Activated CD4-positive, alpha-beta memory T cell treated with anti-CD3 and anti-CD28 coated beads for 36 hours (primary cell): Measurements from ENCODE around the gene CDHR1. TPM values are rescaled to one million over a fixed set of nuclear protein-coding genes. Genes with fewer than 3 reads are reported as not detected.
A peak's percentile ranks its signal among the peaks of the same experiment; 100 is the strongest.

Experiments used
- CTCF ChIA-PET: fragments of 350-600 bp; sonication (Branson Sonifier 250); formaldehyde crosslinking; loops from one replicate; lab custom pipeline; 2021; ENCODE audit warnings: antibody characterized with exemption, inconsistent platforms; lab: Charles Lee
- POLR2A ChIA-PET: fragments of 350-600 bp; sonication (Branson Sonifier 250); formaldehyde crosslinking; loops from one replicate; lab custom pipeline; 2021; ENCODE audit warnings: antibody characterized with exemption; lab: Charles Lee
- DNase-seq: peaks from one replicate; pipeline ENCODE4 v3.0.0-alpha.2; 2020
- H3K27ac Mint-ChIP-seq: one replicate; pipeline ENCODE4 v1.8.0; 2021; ENCODE audit warnings: mixed read lengths
- H3K27me3 Mint-ChIP-seq: one replicate; pipeline ENCODE4 v1.8.0; 2021; ENCODE audit warnings: mixed read lengths
- H3K36me3 Mint-ChIP-seq: one replicate; pipeline ENCODE4 v1.8.0; 2021; ENCODE audit warnings: mixed read lengths
- H3K4me1 Mint-ChIP-seq: one replicate; pipeline ENCODE4 v1.8.0; 2021; ENCODE audit warnings: low read depth, mixed read lengths
- H3K4me3 Mint-ChIP-seq: one replicate; pipeline ENCODE4 v1.8.0; 2021; ENCODE audit warnings: mild to moderate bottlenecking, mixed read lengths
- H3K9me3 Mint-ChIP-seq: one replicate; pipeline ENCODE4 v1.8.0; 2021; ENCODE audit warnings: mixed read lengths
- intact Hi-C: fragments of 100-400 bp; cut with micrococcal nuclease; formaldehyde crosslinking; loops from one replicate; pipeline ENCODE4 v1.15.1; 2023
- total RNA-seq, 2 experiments: library from RNA; stranded (reverse); gene quantifications; one replicate each; pipeline ENCODE4 v1.2.3, GENCODE V29; 2021

CDHR1 gene
- total RNA-seq, 2 experiments from 2014 or later: 0.40 to 0.75 TPM

- no peak overlapping the region for H3K27ac Mint-ChIP-seq
- H3K9me3 Mint-ChIP-seq: no peaks in the 10 kb centered on the region
- no peak for DNase-seq
- intact Hi-C loops: loop anchor here (5.0 kb wide), 1 partner anchor 115 kb away; no protein-coding TSS in a partner anchor
- H3K4me1 Mint-ChIP-seq: peaks cover 2% of the 10 kb centered on the region
- CTCF ChIA-PET: interaction anchor here (0.7 to 2.1 kb wide), 21 partner anchors 9 to 292 kb away, joined by 3 to 12 read pairs (median 4); partner anchors contain the start of genes CCSER2 and LRIT1
- H3K4me3 Mint-ChIP-seq: no peak overlapping the region
- H3K36me3 Mint-ChIP-seq: no peaks in the 10 kb centered on the region
- POLR2A ChIA-PET: no interaction called here
- H3K27me3 Mint-ChIP-seq: peaks cover 9% of the 10 kb centered on the region
Observed at GRCh38 chr10:84257343-84258020, 63.1 kb downstream of the CDHR1 start.

- Mint-ChIP-seq H3K4me1 (peaks cover 2% of the 10 kb centered on the region), H3K27me3 (peaks cover 12% of the 10 kb centered on the region), H3K27ac (no peak overlapping the region), H3K36me3 (no peaks in the 10 kb centered on the region), H3K9me3 (no peaks in the 10 kb centered on the region), H3K4me3 (no peak overlapping the region)
- intact Hi-C loops: loop anchor here (5.0 kb wide), 1 partner anchor 116 kb away; no protein-coding TSS in a partner anchor
- no peak for DNase-seq
- ChIA-PET POLR2A (no interaction called here), CTCF (interaction anchor here (1.1 to 1.7 kb wide), 3 partner anchors 34 to 110 kb away, joined by 4 to 11 read pairs (median 4); no protein-coding TSS in a partner anchor)
Observed at GRCh38 chr10:84258034-84258695, 63.8 kb downstream of the CDHR1 start.

- H3K27ac Mint-ChIP-seq: no peak overlapping the region
- H3K4me3 Mint-ChIP-seq: no peak overlapping the region
- H3K36me3 Mint-ChIP-seq: no peaks in the 10 kb centered on the region
- intact Hi-C loops: no loop called here
- H3K9me3 Mint-ChIP-seq: no peaks in the 10 kb centered on the region
- POLR2A ChIA-PET: no interaction called here
- peaks cover 12% of the 10 kb centered on the region for H3K4me1 Mint-ChIP-seq
- DNase-seq: no peak
- CTCF ChIA-PET: interaction anchor here (1.1 to 12.0 kb wide), 2 partner anchors 168 to 275 kb away, joined by 4 to 336 read pairs; no protein-coding TSS in a partner anchor
- H3K27me3 Mint-ChIP-seq: peaks cover 20% of the 10 kb centered on the region
Observed at GRCh38 chr10:84261236-84261915, 67.0 kb downstream of the CDHR1 start.

- H3K4me3 Mint-ChIP-seq: no peak overlapping the region
- ChIA-PET CTCF (interaction anchor here (1.1 to 12.0 kb wide), 3 partner anchors 114 to 274 kb away, joined by 3 to 336 read pairs (median 7); no protein-coding TSS in a partner anchor), POLR2A (no interaction called here)
- no peaks in the 10 kb centered on the region for H3K9me3 Mint-ChIP-seq
- no peak overlapping the region for H3K27ac Mint-ChIP-seq
- intact Hi-C loops: no loop called here
- H3K4me1 Mint-ChIP-seq: peaks cover 15% of the 10 kb centered on the region
- DNase-seq: no peak
- H3K36me3 Mint-ChIP-seq: no peaks in the 10 kb centered on the region
- H3K27me3 Mint-ChIP-seq: peaks cover 17% of the 10 kb centered on the region
Observed at GRCh38 chr10:84262190-84262956, 68.0 kb downstream of the CDHR1 start.

GRCh38 chr10:84263716-84264115 is 69.4 kb downstream of the CDHR1 start:
- peaks cover 17% of the 10 kb centered on the region for H3K27me3 Mint-ChIP-seq

GRCh38 chr10:84264611-84265141 is 70.3 kb downstream of the CDHR1 start:
- Mint-ChIP-seq H3K4me1 (peaks cover 28% of the 10 kb centered on the region), H3K9me3 (no peaks in the 10 kb centered on the region), H3K4me3 (no peak overlapping the region), H3K27ac (no peak overlapping the region), H3K27me3 (peaks cover 17% of the 10 kb centered on the region), H3K36me3 (no peaks in the 10 kb centered on the region)
- peak; percentile 80 for DNase-seq
- intact Hi-C loops: loop anchor here (5.0 kb wide), 1 partner anchor 168 kb away; no protein-coding TSS in a partner anchor
- ChIA-PET CTCF (interaction anchor here (0.6 to 12.0 kb wide), 23 partner anchors 8 to 451 kb away, joined by 3 to 336 read pairs (median 4); partner anchors contain the start of gene CCSER2), POLR2A (no interaction called here)

More at GRCh38 chr10:84263716-84264115, 69.4 kb downstream of the CDHR1 start:
- H3K4me3 Mint-ChIP-seq: no peak overlapping the region
- H3K27ac Mint-ChIP-seq: no peak overlapping the region
- no peaks in the 10 kb centered on the region for H3K9me3 Mint-ChIP-seq
- ChIA-PET POLR2A (no interaction called here), CTCF (interaction anchor here (1.0 to 12.0 kb wide), 11 partner anchors 9 to 286 kb away, joined by 3 to 336 read pairs (median 7); partner anchors contain the start of gene CCSER2)
- DNase-seq: no peak
- H3K4me1 Mint-ChIP-seq: peaks cover 24% of the 10 kb centered on the region
- intact Hi-C loops: no loop called here
- H3K36me3 Mint-ChIP-seq: no peaks in the 10 kb centered on the region

- Mint-ChIP-seq H3K27me3 (peaks cover 15% of the 10 kb centered on the region), H3K4me3 (no peak overlapping the region), H3K27ac (no peak overlapping the region), H3K9me3 (no peaks in the 10 kb centered on the region), H3K4me1 (peaks cover 32% of the 10 kb centered on the region), H3K36me3 (no peaks in the 10 kb centered on the region)
- CTCF ChIA-PET: interaction anchor here (0.6 to 12.0 kb wide), 15 partner anchors 9 to 284 kb away, joined by 3 to 336 read pairs (median 5); partner anchors contain the start of gene CCSER2
- DNase-seq: no peak
- intact Hi-C loops: loop anchor here (5.0 kb wide), 1 partner anchor 167 kb away; no protein-coding TSS in a partner anchor
- POLR2A ChIA-PET: interaction anchor here (0.7 kb wide), 1 partner anchor 63 kb away, joined by 3 read pairs; the partner anchor contains the start of gene CCSER2
Observed at GRCh38 chr10:84265418-84265817, 71.1 kb downstream of the CDHR1 start.

GRCh38 chr10:84267503-84268126 is 73.3 kb downstream of the CDHR1 start:
- intact Hi-C loops: loop anchor here (1.0 to 5.0 kb wide), 7 partner anchors 23 to 270 kb away; no protein-coding TSS in a partner anchor
- Mint-ChIP-seq H3K4me3 (no peak overlapping the region), H3K4me1 (peaks cover 36% of the 10 kb centered on the region), H3K9me3 (no peaks in the 10 kb centered on the region), H3K27me3 (peaks cover 11% of the 10 kb centered on the region), H3K36me3 (no peaks in the 10 kb centered on the region), H3K27ac (peak overlapping the region; percentile 5)
- ChIA-PET CTCF (interaction anchor here (0.6 to 12.0 kb wide), 41 partner anchors 8 to 282 kb away, joined by 3 to 336 read pairs (median 4); partner anchors contain the start of gene CCSER2), POLR2A (interaction anchor here (0.5 to 1.3 kb wide), 4 partner anchors 41 to 85 kb away, joined by 3 to 5 read pairs (median 4); partner anchors contain the start of gene CCSER2)
- peak; percentile 94 for DNase-seq

- ChIA-PET POLR2A (interaction anchor here (1.2 kb wide), 1 partner anchor 62 kb away, joined by 3 read pairs; no protein-coding TSS in a partner anchor), CTCF (interaction anchor here (1.5 to 12.0 kb wide), 4 partner anchors 84 to 267 kb away, joined by 4 to 336 read pairs (median 12); no protein-coding TSS in a partner anchor)
- DNase-seq: no peak
- H3K4me1 Mint-ChIP-seq: peaks cover 36% of the 10 kb centered on the region
- H3K9me3 Mint-ChIP-seq: no peaks in the 10 kb centered on the region
- no peak overlapping the region for H3K4me3 Mint-ChIP-seq
- intact Hi-C loops: loop anchor here (5.0 kb wide), 1 partner anchor 163 kb away; no protein-coding TSS in a partner anchor
- H3K27me3 Mint-ChIP-seq: peaks cover 2% of the 10 kb centered on the region
- H3K27ac Mint-ChIP-seq: no peak overlapping the region
- no peaks in the 10 kb centered on the region for H3K36me3 Mint-ChIP-seq
Observed at GRCh38 chr10:84269162-84269561, 74.8 kb downstream of the CDHR1 start.
